Suprapubic skin (tissue), 3 donors: Measurements from ENCODE around the gene NUP210L.

ENCODE experiments used
- POLR2A ChIP-seq, 2 donors: fragments of 450-650 bp; IDR thresholded peaks; one replicate each; pipeline ENCODE4 v1.6.1; 2017; ENCODE audit warnings: antibody characterized with exemption in 2 of 2, mild to moderate bottlenecking in 2 of 2, moderate library complexity in 2 of 2
- TF ChIP-seq, protein P1 (sequence below), 2 donors: fragments of 200-600 bp in 1 of 2; fragments of 450-650 bp in 1 of 2; sonication (generic) in 1 of 2; IDR thresholded peaks; one replicate each; pipeline ENCODE4 v1.5.1; 2016 to 2019; ENCODE audit warnings: antibody characterized with exemption in 2 of 2, mild to moderate bottlenecking in 1 of 2, moderate library complexity in 1 of 2

DNA sequence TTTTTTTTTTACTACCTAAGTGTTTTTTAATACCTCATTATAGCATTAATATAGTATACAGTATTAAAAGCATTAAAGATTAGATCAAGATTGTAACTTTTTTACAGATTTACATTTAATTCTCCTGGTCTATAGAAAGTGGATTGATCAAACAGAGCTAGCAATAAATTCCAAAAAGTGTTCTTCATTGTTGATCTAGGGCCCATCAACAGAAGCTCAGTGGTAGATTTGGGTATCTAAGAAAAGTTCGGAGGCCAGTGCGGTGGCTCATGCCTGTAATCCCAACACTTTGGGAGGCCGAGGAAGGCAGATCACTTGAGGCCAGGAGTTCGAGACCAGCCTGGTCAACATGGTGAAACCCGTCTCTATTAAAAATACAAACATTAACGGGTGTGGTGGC, 12.5 kb downstream of the NUP210L start:
- TF ChIP-seq, protein P1, sequence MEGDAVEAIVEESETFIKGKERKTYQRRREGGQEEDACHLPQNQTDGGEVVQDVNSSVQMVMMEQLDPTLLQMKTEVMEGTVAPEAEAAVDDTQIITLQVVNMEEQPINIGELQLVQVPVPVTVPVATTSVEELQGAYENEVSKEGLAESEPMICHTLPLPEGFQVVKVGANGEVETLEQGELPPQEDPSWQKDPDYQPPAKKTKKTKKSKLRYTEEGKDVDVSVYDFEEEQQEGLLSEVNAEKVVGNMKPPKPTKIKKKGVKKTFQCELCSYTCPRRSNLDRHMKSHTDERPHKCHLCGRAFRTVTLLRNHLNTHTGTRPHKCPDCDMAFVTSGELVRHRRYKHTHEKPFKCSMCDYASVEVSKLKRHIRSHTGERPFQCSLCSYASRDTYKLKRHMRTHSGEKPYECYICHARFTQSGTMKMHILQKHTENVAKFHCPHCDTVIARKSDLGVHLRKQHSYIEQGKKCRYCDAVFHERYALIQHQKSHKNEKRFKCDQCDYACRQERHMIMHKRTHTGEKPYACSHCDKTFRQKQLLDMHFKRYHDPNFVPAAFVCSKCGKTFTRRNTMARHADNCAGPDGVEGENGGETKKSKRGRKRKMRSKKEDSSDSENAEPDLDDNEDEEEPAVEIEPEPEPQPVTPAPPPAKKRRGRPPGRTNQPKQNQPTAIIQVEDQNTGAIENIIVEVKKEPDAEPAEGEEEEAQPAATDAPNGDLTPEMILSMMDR (IDR thresholded peaks at IDR 0.05) = no peak
- TF ChIP-seq POLR2A (IDR thresholded peaks at IDR 0.05) = no peak
